HG03108 (cell line): Measurements from ENCODE around the gene CYP4F12.

Experiments
- ATAC-seq: cut with Tn5 transposase; IDR thresholded peaks from one replicate; pipeline ENCODE4 v1.9.1; 2021; ENCODE audit warnings: moderate library complexity; ENCODE audit not compliant: unreplicated experiment

The CYP4F12 gene

DNA sequence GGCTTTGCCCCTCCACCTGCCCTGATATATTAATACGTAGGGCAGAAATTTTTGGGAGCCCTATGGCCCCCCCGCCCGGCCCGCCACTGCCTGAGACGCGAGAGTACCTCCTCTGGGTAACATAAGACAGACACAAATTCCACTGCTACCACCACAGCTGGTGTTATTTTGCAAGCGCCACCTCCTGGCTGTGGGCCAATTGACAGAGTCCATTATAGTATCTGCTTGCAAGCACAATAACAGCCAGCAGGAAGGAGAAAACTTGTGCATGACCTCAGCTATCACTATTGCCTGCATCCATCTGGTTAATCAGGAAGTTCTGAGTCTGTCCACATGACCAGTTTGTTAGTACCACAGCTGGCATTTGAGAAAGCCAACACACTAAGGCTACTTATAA lies 29.6 kb downstream of the CYP4F12 start:
- ATAC-seq: no peak

DNA sequence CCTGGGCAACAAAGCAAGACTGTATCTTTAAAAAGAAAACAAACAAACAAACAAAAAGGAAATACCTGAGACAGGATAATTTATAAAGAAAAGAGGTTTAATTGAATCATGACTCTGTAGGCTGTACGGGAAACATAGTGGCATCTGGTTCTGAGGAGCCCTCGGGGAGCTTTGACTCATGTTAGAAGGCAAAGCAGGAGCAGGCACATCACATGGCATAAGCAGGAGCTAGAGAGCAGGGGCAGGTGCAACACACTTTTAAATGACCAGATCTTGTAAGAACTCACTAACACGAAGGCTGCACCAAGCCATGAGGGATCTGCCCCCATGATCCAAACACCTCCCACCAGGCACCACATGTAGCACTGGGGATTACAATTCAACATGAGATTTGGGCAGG lies 41.8 kb downstream of the CYP4F12 start:
- ATAC-seq: no peak

DNA sequence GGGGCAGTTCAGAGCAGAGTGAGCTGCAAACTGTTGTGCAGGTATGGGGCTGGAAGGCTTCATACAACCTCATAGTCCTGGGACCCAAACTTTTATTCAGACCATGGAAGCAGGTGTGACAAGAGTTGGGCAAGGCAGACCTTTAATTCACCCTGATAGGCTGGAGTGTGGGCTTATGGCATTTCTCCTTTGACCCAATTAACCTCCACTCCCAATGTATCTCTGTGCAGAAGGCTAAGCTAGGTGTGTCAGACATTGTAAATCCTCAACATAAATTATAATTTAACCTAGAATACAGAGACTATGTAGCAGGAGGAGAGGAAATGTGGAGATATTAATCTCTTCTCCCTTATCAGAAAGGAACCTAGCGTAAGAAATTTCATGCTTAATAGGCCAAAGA lies 42.8 kb downstream of the CYP4F12 start:
- no peak for ATAC-seq

DNA sequence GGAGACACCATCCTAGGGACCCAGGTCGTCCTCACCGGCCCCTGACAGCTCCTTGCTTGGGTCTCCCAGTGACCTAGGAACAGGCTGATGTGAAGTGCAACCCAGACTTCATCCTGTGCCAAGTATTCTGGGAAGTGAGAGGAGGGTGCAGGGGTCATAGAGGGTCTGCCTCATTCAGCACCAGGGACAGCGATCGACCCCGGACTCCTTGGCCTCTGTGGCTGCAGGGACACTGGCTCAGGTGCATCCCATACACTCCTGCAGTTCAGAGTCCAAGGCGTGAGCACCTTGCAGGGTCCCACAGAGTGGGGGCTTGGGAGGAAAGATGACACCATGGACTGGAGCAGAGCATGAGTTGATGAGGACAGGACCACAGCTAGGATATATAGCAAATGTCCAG lies 44.9 kb downstream of the CYP4F12 start:
- ATAC-seq: no peak

DNA sequence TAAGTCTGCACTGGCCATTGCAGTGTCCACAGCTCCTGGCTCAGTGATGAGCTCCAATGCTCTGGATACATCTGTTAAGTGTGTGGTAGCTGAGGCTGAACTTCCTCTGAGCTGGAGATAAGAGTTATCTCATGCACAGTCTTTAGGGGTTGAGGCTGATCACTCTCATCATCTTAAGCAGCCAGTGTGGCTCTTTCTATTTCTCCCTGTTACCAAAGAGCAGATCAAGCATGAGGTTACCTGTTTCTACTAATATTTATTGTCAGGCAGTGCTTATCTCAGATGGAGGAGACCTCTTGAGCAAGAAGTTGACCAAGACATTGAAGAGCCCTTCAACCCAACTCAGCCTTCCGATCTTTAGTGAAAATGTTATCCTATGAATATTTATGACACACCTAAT lies 48.4 kb downstream of the CYP4F12 start:
- no peak for ATAC-seq

DNA sequence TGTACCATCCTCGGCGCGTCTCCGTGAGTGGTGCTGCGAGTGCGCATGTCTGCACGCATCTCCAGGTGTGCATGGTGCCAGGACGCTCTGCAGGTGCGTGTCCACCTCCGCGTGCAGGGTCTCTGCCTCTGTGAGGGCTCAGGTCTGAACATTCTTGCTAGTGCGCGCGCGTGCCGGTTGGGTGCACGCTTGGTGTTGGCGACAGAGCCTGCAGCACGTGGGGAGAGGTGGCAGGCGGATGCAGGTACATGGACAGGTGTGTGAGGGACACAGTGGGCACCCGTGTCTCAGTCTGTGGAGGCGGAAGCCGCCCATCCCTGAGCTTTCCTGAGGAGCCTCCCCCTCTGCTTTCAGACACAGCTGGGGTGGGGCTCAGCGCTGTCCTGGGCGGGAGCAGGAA lies 50.1 kb downstream of the CYP4F12 start:
- no peak for ATAC-seq

DNA sequence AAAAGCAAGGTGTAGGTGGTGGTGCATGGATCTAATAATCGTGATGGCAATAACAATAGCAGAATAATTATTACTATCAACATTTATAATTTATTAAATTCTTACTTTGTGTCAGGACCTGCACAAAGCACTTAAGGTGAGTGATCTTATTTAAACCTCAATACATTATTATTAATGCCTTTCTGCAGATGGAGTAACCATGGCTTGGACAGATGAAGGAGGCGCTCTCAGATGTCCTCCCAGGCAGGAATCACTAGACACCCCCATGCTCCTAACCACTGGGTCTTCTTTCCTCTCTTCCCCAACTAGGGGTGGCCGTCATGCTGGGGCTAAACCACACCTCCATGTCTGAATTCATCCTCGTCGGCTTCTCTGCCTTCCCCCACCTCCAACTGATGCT lies 54.8 kb downstream of the CYP4F12 start, which contains the start of gene OR10H2:
OR10H2 (plus strand) TSS at position 301 of the 400 bp plus-strand sequence; CDS start at position 321, 20 bp downstream.
- no peak for ATAC-seq

DNA sequence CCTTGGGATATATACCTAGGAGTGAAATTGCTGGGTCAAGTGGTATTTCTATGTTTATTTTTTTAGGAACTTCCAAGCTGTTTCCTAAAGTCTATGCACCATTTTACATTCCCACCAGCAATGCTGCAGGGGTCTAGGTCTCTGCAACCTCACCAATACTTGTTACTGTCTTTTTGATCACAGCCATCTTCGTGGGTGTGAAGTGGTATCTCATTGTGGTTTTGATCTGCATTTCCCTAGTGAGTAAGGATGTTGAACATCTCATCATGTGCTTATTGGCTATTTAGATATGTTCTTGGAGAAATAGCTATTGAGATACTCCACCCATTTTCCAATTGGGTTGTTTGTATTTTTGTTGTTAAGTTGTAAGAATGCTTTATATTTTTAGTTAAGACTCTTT lies 57.7 kb downstream of the CYP4F12 start:
- ATAC-seq: no peak

DNA sequence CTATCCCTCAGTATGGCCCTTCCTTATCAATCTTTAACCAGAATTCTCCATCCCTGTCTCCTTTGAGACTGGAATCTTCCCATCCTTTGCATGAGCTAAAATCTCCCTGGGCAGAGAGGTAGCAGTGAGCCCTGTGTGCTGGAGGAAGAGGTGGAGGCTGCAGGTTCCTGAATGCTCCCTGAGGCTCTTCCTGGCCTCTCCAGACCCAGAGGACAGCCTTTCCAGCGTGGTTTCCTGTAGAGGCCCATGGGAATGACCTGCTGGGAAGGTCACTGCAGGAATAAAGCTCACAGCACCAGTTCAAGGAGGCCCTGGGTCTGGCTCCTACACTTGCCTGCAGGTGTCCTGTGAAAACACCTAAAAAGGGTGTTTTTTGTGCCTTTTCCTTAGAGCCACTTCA lies 59.5 kb downstream of the CYP4F12 start:
- no peak for ATAC-seq

DNA sequence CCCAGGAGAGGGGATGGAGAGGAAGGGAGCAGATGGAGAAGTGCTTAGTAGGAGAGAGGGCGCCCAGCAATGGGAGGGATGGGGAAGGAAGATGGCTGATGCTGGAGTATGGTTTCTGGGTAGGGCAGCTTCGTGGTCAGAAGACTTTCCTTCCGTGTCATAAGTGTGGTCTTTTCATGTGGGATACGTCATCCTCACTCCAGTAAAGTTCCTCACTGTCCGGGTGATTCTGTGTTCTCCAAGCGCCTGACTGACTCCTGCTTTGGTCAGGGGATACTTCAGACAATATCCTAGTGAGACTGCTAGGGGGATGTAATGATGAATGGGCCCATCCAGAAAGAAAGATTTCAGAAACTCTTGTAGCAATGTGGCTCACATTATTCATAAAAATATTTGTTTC lies 61.0 kb downstream of the CYP4F12 start:
- no peak for ATAC-seq

DNA sequence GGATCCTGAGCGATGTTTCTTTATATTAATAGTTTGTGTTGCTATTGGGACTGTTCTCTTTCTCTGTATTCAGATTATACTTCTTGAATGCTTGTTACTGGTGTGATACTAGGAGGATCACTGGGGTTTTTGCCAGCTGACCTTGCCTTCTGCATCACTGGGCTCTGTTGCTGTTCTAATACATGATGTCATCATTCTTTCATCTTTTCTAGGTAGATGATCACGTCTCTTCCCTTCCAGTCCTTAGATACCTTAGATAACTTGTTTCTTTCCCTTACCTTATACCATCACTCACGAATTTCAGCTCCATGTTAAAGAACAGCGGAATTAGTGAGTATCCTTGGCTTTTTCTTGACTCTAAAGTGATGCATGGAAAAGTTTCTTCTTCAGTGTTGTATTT lies 64.8 kb downstream of the CYP4F12 start, which contains the start of gene OR10H3:
OR10H3 (plus strand) TSS at position 264 of the 400 bp plus-strand sequence. CDS start 3,408 bp downstream, outside the sequence.
- no peak for ATAC-seq

DNA sequence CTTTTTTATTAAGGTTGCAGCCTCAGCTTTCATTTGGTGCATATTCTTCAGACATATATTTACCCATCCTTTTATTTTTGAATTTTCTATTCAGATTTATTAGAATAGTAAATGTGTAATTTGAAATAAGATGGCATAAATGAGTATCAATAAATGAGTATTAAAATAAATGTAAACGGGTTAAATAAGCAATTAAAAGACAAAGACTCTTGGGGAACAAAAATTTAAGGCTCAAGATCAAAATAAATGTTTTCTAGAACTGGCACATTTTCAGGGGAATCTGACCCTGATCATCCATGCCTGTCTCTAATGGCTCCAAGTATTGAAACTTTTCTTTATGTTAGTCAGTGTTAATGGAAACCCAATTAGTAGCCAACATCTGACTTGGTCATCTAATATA lies 67.9 kb downstream of the CYP4F12 start:
- ATAC-seq: no peak
